Body of pancreas (tissue), 4 donors: ENCODE measurements around the gene FMR1NB.

Source experiments
- CTCF ChIP-seq, 7 experiments: fragments of 450-650 bp in 4 of 7; fragments of 200-600 bp in 3 of 7; sonication (generic) in 3 of 7; IDR thresholded peaks; one replicate each; pipeline ENCODE4 v1.5.1; 2016 to 2019; ENCODE audit warnings: antibody characterized with exemption in 7 of 7
- POLR2A ChIP-seq, 3 donors: fragments of 450-650 bp; IDR thresholded peaks; one replicate each; pipeline ENCODE4 v1.6.1; 2016; ENCODE audit warnings: antibody characterized with exemption in 3 of 3, mild to moderate bottlenecking in 2 of 3

- no peak for TF ChIP-seq CTCF (IDR thresholded peaks at IDR 0.05)
- TF ChIP-seq POLR2A (IDR thresholded peaks at IDR 0.05) = no peak
Observed at GRCh38 chrX:147935156-147935758, 45.9 kb upstream of the FMR1NB start.
